ENCODE measurements around the gene PRF1.
"Not testable (repeated sequence)": the region's sequence is repeated elsewhere in the genome, so short reads cannot be mapped to it uniquely, and the experiment has no call there.

DNA sequence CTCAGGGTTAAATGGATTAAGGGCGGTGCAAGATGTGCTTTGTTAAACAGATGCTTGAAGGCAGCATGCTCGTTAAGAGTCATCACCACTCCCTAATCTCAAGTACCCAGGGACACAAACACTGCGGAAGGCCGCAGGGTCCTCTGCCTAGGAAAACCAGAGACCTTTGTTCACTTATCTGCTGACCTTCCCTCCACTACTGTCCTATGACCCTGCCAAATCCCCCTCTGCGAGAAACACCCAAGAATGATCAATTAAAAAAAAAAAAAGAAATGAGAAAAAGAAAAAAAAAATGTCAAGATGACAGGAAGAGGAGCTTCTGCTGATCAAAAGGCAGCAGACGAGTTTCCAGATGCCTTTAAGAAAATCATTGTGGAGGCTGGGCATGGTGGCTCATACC lies 29.2 kb upstream of the PRF1 start:
- TF ChIP-seq CTCF (IDR thresholded peaks at IDR 0.05; ENCODE audit: low read depth, low read length, poor library complexity, severe bottlenecking); EZH2phosphoT487 (IDR thresholded peaks at IDR 0.05; ENCODE audit: borderline replicate concordance, low read length): not testable (repeated sequence)

Measured in DOHH2 (cell line).